Measurements from ENCODE around the gene HPN.

Gene HPN

GRCh38 chr19:35018379-35018778, 23.1 kb upstream of the HPN start:
- Histone ChIP-seq H3K9me3 (ENCODE audit: insufficient read depth, low read length) (no peaks in the 10 kb centered on the region), H3K79me2 (ENCODE audit: insufficient read depth, low read length) (no peaks in the 10 kb centered on the region), H2AFZ (ENCODE audit: low read depth, low read length, severe bottlenecking) (no peak overlapping the region), H3K27me3 (ENCODE audit: low read length) (no peaks in the 10 kb centered on the region), H3K27ac (ENCODE audit: low read depth, low read length) (no peak overlapping the region), H3K4me2 (ENCODE audit: low read depth, low read length, poor library complexity, severe bottlenecking) (no peak overlapping the region), H3K9me2 (replicated peaks; ENCODE audit: insufficient read depth, low read length) (no peaks in the 10 kb centered on the region), H4K20me1 (ENCODE audit: low read depth, low read length) (no peaks in the 10 kb centered on the region), H3K4me3 (ENCODE audit: insufficient read depth, low read length, poor library complexity, severe bottlenecking) (no peak overlapping the region), H3K9ac (ENCODE audit: low read length) (no peak overlapping the region), H3F3A (ENCODE audit: insufficient read depth) (no peaks in the 10 kb centered on the region), H3K36me3 (ENCODE audit: low read length) (no peaks in the 10 kb centered on the region)
- TF ChIP-seq, protein P1, sequence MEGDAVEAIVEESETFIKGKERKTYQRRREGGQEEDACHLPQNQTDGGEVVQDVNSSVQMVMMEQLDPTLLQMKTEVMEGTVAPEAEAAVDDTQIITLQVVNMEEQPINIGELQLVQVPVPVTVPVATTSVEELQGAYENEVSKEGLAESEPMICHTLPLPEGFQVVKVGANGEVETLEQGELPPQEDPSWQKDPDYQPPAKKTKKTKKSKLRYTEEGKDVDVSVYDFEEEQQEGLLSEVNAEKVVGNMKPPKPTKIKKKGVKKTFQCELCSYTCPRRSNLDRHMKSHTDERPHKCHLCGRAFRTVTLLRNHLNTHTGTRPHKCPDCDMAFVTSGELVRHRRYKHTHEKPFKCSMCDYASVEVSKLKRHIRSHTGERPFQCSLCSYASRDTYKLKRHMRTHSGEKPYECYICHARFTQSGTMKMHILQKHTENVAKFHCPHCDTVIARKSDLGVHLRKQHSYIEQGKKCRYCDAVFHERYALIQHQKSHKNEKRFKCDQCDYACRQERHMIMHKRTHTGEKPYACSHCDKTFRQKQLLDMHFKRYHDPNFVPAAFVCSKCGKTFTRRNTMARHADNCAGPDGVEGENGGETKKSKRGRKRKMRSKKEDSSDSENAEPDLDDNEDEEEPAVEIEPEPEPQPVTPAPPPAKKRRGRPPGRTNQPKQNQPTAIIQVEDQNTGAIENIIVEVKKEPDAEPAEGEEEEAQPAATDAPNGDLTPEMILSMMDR (IDR thresholded peaks at IDR 0.05; ENCODE audit: insufficient read depth, low read length, poor library complexity, severe bottlenecking), result no peak
- no peak for TF ChIP-seq EZH2phosphoT487 (conservative IDR thresholded peaks at IDR 0.05; ENCODE audit: low read length)

GRCh38 chr19:35019144-35019543, 22.4 kb upstream of the HPN start:
- no peaks in the 10 kb centered on the region for H3K27me3 ChIP-seq (ENCODE audit: low read length)
- TF ChIP-seq, protein P1 (IDR thresholded peaks at IDR 0.05; ENCODE audit: insufficient read depth, low read length, poor library complexity, severe bottlenecking), result no peak
- no peak for TF ChIP-seq EZH2phosphoT487 (conservative IDR thresholded peaks at IDR 0.05; ENCODE audit: low read length)
- H3K79me2 ChIP-seq (ENCODE audit: insufficient read depth, low read length), result no peaks in the 10 kb centered on the region
- no peaks in the 10 kb centered on the region for H3K9me3 ChIP-seq (ENCODE audit: insufficient read depth, low read length)
- H3K27ac ChIP-seq (ENCODE audit: low read depth, low read length), result no peak overlapping the region
- H3K9me2 ChIP-seq (replicated peaks; ENCODE audit: insufficient read depth, low read length), result no peaks in the 10 kb centered on the region
- no peaks in the 10 kb centered on the region for H3K36me3 ChIP-seq (ENCODE audit: low read length)
- no peak overlapping the region for H2AFZ ChIP-seq (ENCODE audit: low read depth, low read length, severe bottlenecking)
- no peak overlapping the region for H3K9ac ChIP-seq (ENCODE audit: low read length)
- H4K20me1 ChIP-seq (ENCODE audit: low read depth, low read length), result no peaks in the 10 kb centered on the region
- no peaks in the 10 kb centered on the region for H3F3A ChIP-seq (ENCODE audit: insufficient read depth)
- H3K4me2 ChIP-seq (ENCODE audit: low read depth, low read length, poor library complexity, severe bottlenecking), result no peak overlapping the region
- no peak overlapping the region for H3K4me3 ChIP-seq (ENCODE audit: insufficient read depth, low read length, poor library complexity, severe bottlenecking)

GRCh38 chr19:35021016-35021415, 20.5 kb upstream of the HPN start:
- Histone ChIP-seq H3K9ac (ENCODE audit: low read length) (no peak overlapping the region), H3K9me3 (ENCODE audit: insufficient read depth, low read length) (no peaks in the 10 kb centered on the region), H2AFZ (ENCODE audit: low read depth, low read length, severe bottlenecking) (no peak overlapping the region), H3K4me2 (ENCODE audit: low read depth, low read length, poor library complexity, severe bottlenecking) (no peak overlapping the region), H3K36me3 (ENCODE audit: low read length) (no peaks in the 10 kb centered on the region), H3F3A (ENCODE audit: insufficient read depth) (no peaks in the 10 kb centered on the region), H3K27ac (ENCODE audit: low read depth, low read length) (no peak overlapping the region), H3K27me3 (ENCODE audit: low read length) (no peaks in the 10 kb centered on the region), H3K79me2 (ENCODE audit: insufficient read depth, low read length) (no peaks in the 10 kb centered on the region), H4K20me1 (ENCODE audit: low read depth, low read length) (no peaks in the 10 kb centered on the region), H3K9me2 (replicated peaks; ENCODE audit: insufficient read depth, low read length) (no peaks in the 10 kb centered on the region), H3K4me3 (ENCODE audit: insufficient read depth, low read length, poor library complexity, severe bottlenecking) (no peak overlapping the region)
- TF ChIP-seq, protein P1 (IDR thresholded peaks at IDR 0.05; ENCODE audit: insufficient read depth, low read length, poor library complexity, severe bottlenecking), result no peak
- TF ChIP-seq EZH2phosphoT487 (conservative IDR thresholded peaks at IDR 0.05; ENCODE audit: low read length), result no peak

All from SU-DHL-6 (cell line).